K562 (cell line): ENCODE results near the gene CMSS1. TPM values are rescaled to one million over a fixed set of nuclear protein-coding genes. Genes with fewer than 3 reads are reported as not detected.

Experiments used
- ATAC-seq: fragments of 200-7000 bp; cut with Tn5 transposase; 3 replicates; pipeline ENCODE4 v1.9.1; 2020; ENCODE audit warnings: moderate library complexity
- BruUV-seq: library from RNA; stranded (reverse); fragments of 400-500 nt; replicated peaks from 2 replicates; lab custom pipeline; 2021; lab: Mats Ljungman, UMichigan
- CTCF ChIA-PET: fragments of 300-600 bp; formaldehyde crosslinking; extraction: SDS; loops from one replicate; lab custom pipeline; 2021; ENCODE audit warnings: low intra/inter-chr PET ratio; lab: Yijun Ruan, JAX
- POLR2A ChIA-PET: fragments of 300-600, 350-650 bp; sonication (Branson Sonifier 250); formaldehyde crosslinking; extraction: SDS; loops from one replicate; lab custom pipeline; 2021; ENCODE audit warnings: antibody characterized with exemption, inconsistent platforms; lab: Yijun Ruan, JAX
- DNase-seq, 4 experiments: peaks; one replicate each; pipeline versions ENCODE4 v3.0.0 to v3.0.0-alpha.2; 2011 to 2018; ENCODE audit warnings: low spot score in 3 of 4, mixed read lengths in 3 of 4; ENCODE audit errors: extremely low read depth in 1 of 4
- FAIRE-seq: peaks from 2 replicates; lab custom pipeline; 2011; peaks lifted over from hg19 to GRCh38; lab: Jason Lieb, UNC
- H2AFZ ChIP-seq: 2 replicates; pipeline ENCODE4 v1.6.0; 2011; ENCODE audit warnings: low read depth, low read length, control low read depth, inconsistent platforms
- H3K27ac ChIP-seq: fragments of 200-600 bp; 3 replicates; pipeline ENCODE4 v1.8.0; 2011; ENCODE audit warnings: low read depth, mild to moderate bottlenecking, control low read depth, inconsistent platforms, low read length, moderate library complexity, mixed read lengths; ENCODE audit errors: extremely low read depth
- H3K27me3 ChIP-seq, 2 experiments: fragments of 300-600 bp in 1 of 2; 2 replicates in 1 of 2; 3 replicates in 1 of 2; pipeline versions ENCODE4 v1.6.0 to v1.8.0; 2011; ENCODE audit warnings: inconsistent platforms in 2 of 2, low read length in 2 of 2, mild to moderate bottlenecking in 1 of 2, mixed read lengths in 1 of 2, moderate library complexity in 1 of 2; ENCODE audit not compliant: control insufficient read depth in 2 of 2, insufficient read depth in 2 of 2
- H3K36me3 ChIP-seq: fragments of 300-600 bp; 3 replicates; pipeline ENCODE4 v1.8.0; 2011; ENCODE audit warnings: mild to moderate bottlenecking, low read length, inconsistent platforms; ENCODE audit not compliant: control insufficient read depth, insufficient read depth
- H3K4me1 ChIP-seq, 2 experiments: fragments of 200-600 bp in 1 of 2; replicated peaks in 1 of 2; 2 replicates in 1 of 2; 3 replicates in 1 of 2; pipeline versions ENCODE4 v1.5.1 to v1.8.0; 2011; ENCODE audit warnings: inconsistent platforms in 2 of 2, low read length in 2 of 2, mild to moderate bottlenecking in 1 of 2, mixed read lengths in 1 of 2, moderate library complexity in 1 of 2; ENCODE audit not compliant: control insufficient read depth in 2 of 2, insufficient read depth in 2 of 2
- H3K4me2 ChIP-seq: 2 replicates; pipeline ENCODE4 v1.6.1; 2011; ENCODE audit warnings: low read length, control low read depth, inconsistent platforms, mixed read lengths; ENCODE audit not compliant: insufficient read depth
- H3K4me3 ChIP-seq: fragments of 200-600 bp; sonication (generic), shearing (Covaris generic); 2 replicates; pipeline ENCODE4 v1.5.1; 2016; ENCODE audit warnings: control low read depth, inconsistent platforms
- H3K79me2 ChIP-seq: fragments of 200-600 bp; 3 replicates; pipeline ENCODE4 v1.8.0; 2011; ENCODE audit warnings: low read length, inconsistent platforms; ENCODE audit not compliant: control insufficient read depth, insufficient read depth
- H3K9ac ChIP-seq, 2 experiments: 2 replicates each; pipeline versions ENCODE4 v1.6.0 to v1.6.1; 2011; ENCODE audit warnings: low read depth in 2 of 2, low read length in 2 of 2, control low read depth in 1 of 2, inconsistent platforms in 1 of 2, mild to moderate bottlenecking in 1 of 2, mixed read lengths in 1 of 2; ENCODE audit not compliant: insufficient read depth in 1 of 2
- H3K9me1 ChIP-seq: one replicate; pipeline ENCODE4 v1.6.0; 2011; ENCODE audit warnings: inconsistent platforms, mild to moderate bottlenecking, low read length, moderate library complexity; ENCODE audit not compliant: control insufficient read depth, insufficient read depth
- H3K9me3 ChIP-seq: replicated peaks from 2 replicates; pipeline ENCODE4 v1.5.1; 2011; ENCODE audit warnings: low read depth, low read length, inconsistent platforms; ENCODE audit not compliant: control insufficient read depth, insufficient read depth
- H4K20me1 ChIP-seq: replicated peaks from 2 replicates; pipeline ENCODE4 v1.6.1; 2011; ENCODE audit warnings: low read length, inconsistent platforms, mixed read lengths; ENCODE audit not compliant: control insufficient read depth, insufficient read depth
- CREB1 ChIP-seq, 2 experiments: sonication (generic) in 1 of 2; formaldehyde crosslinking in 1 of 2; IDR thresholded peaks; 2 replicates each; pipeline versions ENCODE4 v1.6.1 to v1.8.0; 2012 to 2022; ENCODE audit warnings: inconsistent platforms in 1 of 2, mild to moderate bottlenecking in 1 of 2, missing genetic modification reagents in 1 of 2, moderate library complexity in 1 of 2
- L3MBTL2 ChIP-seq: fragments of 450-650 bp; IDR thresholded peaks from 2 replicates; pipeline ENCODE4 v1.6.1; 2016; ENCODE audit warnings: mild to moderate bottlenecking, moderate library complexity
- NR4A1 ChIP-seq, 2 experiments: fragments of 250-450 bp in 1 of 2; fragments of 450-650 bp in 1 of 2; sonication (Bioruptor Pico) in 1 of 2; IDR thresholded peaks; 2 replicates each; pipeline versions ENCODE4 v1.4.0 to v1.6.1; 2016 to 2020; ENCODE audit warnings: mild to moderate bottlenecking in 2 of 2, missing compliant biosample characterization in 1 of 2, missing genetic modification characterization in 1 of 2, moderate library complexity in 1 of 2
- WGBS: fragments of 100-300 bp; shearing (Covaris generic); methylation state at CpG from one replicate; pipeline ENCODE4 v1.1.6; 2016; ENCODE audit warnings: low coverage, mixed read lengths; ENCODE audit not compliant: insufficient coverage; ENCODE audit errors: missing lambda C conversion rate; 5-methylcytosine and 5-hydroxymethylcytosine counted together
- in situ Hi-C: fragments of 300-500 bp; cut with MboI; formaldehyde crosslinking; loops from 4 replicates; pipeline ENCODE4 v1.15.0; 2018; ENCODE audit warnings: inconsistent platforms, mixed read lengths
- intact Hi-C: fragments of 100-400 bp; cut with micrococcal nuclease; formaldehyde crosslinking; loops from 2 replicates; pipeline ENCODE4 v1.14.2; 2022
- polyA plus RNA-seq, 8 experiments: library from polyadenylated mRNA; depleted of rRNA in 4 of 8; stranded (reverse) in 5 of 8; unstranded in 3 of 8; fragments of >200 nt; fragmentation: Nextera tagmentation in 2 of 8; fragmentation: Illumina TruSeq in 1 of 8; extraction: Ambion mirVana in 2 of 8; extraction: Trizol in 1 of 8; gene quantifications; 2 replicates each; pipeline versions ENCODE4 v1.2.1 to v1.2.3, GENCODE V29; 2011 to 2014; ENCODE audit warnings: inconsistent platforms in 1 of 8, missing spikeins in 1 of 8
- total RNA-seq, 7 experiments: library from RNA; depleted of rRNA in 6 of 7; stranded (reverse); fragments of >200 nt in 6 of 7; fragmentation: Illumina TruSeq in 2 of 7; extraction: Trizol in 2 of 7; gene quantifications; 2 replicates each; pipeline versions ENCODE4 v1.2.1 to v1.2.3, GENCODE V29; 2011 to 2021; ENCODE audit warnings: low replicate concordance in 1 of 7
- TF ChIP-seq, protein P1 (sequence below): sonication (generic); formaldehyde crosslinking; IDR thresholded peaks from 2 replicates; pipeline ENCODE4 v1.9.0; 2022; ENCODE audit warnings: mild to moderate bottlenecking, missing genetic modification reagents
- TF ChIP-seq, protein P2 (sequence below): IDR thresholded peaks from 2 replicates; pipeline ENCODE4 v1.6.1; 2011; ENCODE audit not compliant: insufficient read length; ENCODE audit errors: extremely low read depth

The CMSS1 gene
- total and polyA plus RNA-seq, 9 of the 15 experiments (the other 6 are each of a cell fraction or from before 2014, with no cell fraction given): 46.9 to 109 (median 72.3) TPM

GRCh38 chr3:99921377-99921695 lies 103.7 kb downstream of the CMSS1 start:
- TF ChIP-seq L3MBTL2 (0 out of 2 replicates have a peak, but pooled peaks have one; percentile 1), NR4A1 (CRISPR knock-in tag; IDR thresholded peaks at IDR 0.05) (no peak), NR4A1 (tag; IDR thresholded peaks at IDR 0.05) (0 out of 2 replicates have a peak, but pooled peaks have one; percentile 0), CREB1 (IDR thresholded peaks at IDR 0.05) (no peak), CREB1 (CRISPR knock-in tag; IDR thresholded peaks at IDR 0.05) (no peak)
- TF ChIP-seq, protein P1, sequence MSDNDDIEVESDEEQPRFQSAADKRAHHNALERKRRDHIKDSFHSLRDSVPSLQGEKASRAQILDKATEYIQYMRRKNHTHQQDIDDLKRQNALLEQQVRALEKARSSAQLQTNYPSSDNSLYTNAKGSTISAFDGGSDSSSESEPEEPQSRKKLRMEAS (CRISPR knock-in tag): 0 out of 2 replicates have a peak, but pooled peaks have one; percentile 29
- TF ChIP-seq, protein P2, sequence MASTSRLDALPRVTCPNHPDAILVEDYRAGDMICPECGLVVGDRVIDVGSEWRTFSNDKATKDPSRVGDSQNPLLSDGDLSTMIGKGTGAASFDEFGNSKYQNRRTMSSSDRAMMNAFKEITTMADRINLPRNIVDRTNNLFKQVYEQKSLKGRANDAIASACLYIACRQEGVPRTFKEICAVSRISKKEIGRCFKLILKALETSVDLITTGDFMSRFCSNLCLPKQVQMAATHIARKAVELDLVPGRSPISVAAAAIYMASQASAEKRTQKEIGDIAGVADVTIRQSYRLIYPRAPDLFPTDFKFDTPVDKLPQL: no peak
- Histone ChIP-seq H3K27ac (peak overlapping the region; percentile 90), H3K4me3 (no peak overlapping the region), H3K27me3 (no peaks in the 10 kb centered on the region), H3K4me1 (peaks cover 0 to 19% of the 10 kb centered on the region in 2 experiments; a peak in 4 of 5 replicates), H4K20me1 (no peaks in the 10 kb centered on the region), H3K36me3 (no peaks in the 10 kb centered on the region; the same call in 2 of the 3 replicates), H2AFZ (peak overlapping the region; percentile 72), H3K9me1 (no peaks in the 10 kb centered on the region), H3K4me2 (peak overlapping the region; percentile 70), H3K9ac (peak overlapping the region in 1 of 2 experiments; percentile 62; a peak in 1 of 4 replicates), H3K9me3 (no peaks in the 10 kb centered on the region), H3K79me2 (peaks cover 18% of the 10 kb centered on the region)
- ATAC-seq: no peak
- intact Hi-C loops (loop anchor here (5.0 kb wide), 1 partner anchor 79 kb away; no protein-coding TSS in a partner anchor), in situ Hi-C loops (no loop called here)
- no peak for FAIRE-seq
- no TSS peak for BruUV-seq
- ChIA-PET POLR2A (interaction anchor here (0.5 kb wide), 1 partner anchor 100 kb away, joined by 3 read pairs; no protein-coding TSS in a partner anchor), CTCF (no interaction called here)
- WGBS: 63% methylated on average over 1 of the region's 1 CpG
- no peak for DNase-seq
